HepG2 (cell line): ENCODE measurements around the gene NME7. TPM values are rescaled to one million over a fixed set of nuclear protein-coding genes. Genes with fewer than 3 reads are reported as not detected.

Experiments
- CBX5 ChIP-seq: sonication (generic); formaldehyde crosslinking; IDR thresholded peaks from 2 replicates; pipeline ENCODE4 v1.4.0; 2020; ENCODE audit warnings: missing genetic modification reagents, borderline replicate concordance
- CENPBD1 ChIP-seq: sonication (generic); formaldehyde crosslinking; IDR thresholded peaks from 2 replicates; pipeline ENCODE4 v1.8.0; 2022; ENCODE audit warnings: missing genetic modification reagents, low read depth, mild to moderate bottlenecking, borderline replicate concordance
- FLYWCH1 ChIP-seq: sonication (generic); formaldehyde crosslinking; IDR thresholded peaks from 2 replicates; pipeline ENCODE4 v1.8.1; 2023; ENCODE audit warnings: mild to moderate bottlenecking, missing genetic modification reagents
- FOXP4 ChIP-seq: sonication (generic); formaldehyde crosslinking; IDR thresholded peaks from 2 replicates; pipeline ENCODE4 v1.4.0; 2020; ENCODE audit warnings: missing genetic modification reagents
- HOXA5 ChIP-seq: sonication (generic); formaldehyde crosslinking; IDR thresholded peaks from 2 replicates; pipeline ENCODE4 v1.4.0; 2020; ENCODE audit warnings: missing genetic modification reagents
- ISX ChIP-seq: sonication (generic); formaldehyde crosslinking; conservative IDR thresholded peaks from 2 replicates; pipeline ENCODE4 v1.5.0; 2020; ENCODE audit warnings: missing genetic modification reagents
- ONECUT2 ChIP-seq: sonication (generic); formaldehyde crosslinking; IDR thresholded peaks from 2 replicates; pipeline ENCODE4 v1.4.0; 2020; ENCODE audit warnings: missing genetic modification reagents
- PHF21A ChIP-seq: sonication (generic); formaldehyde crosslinking; IDR thresholded peaks from 2 replicates; pipeline ENCODE4 v1.5.0; 2020; ENCODE audit warnings: mild to moderate bottlenecking, missing genetic modification reagents
- POLR2AphosphoS2 ChIP-seq: IDR thresholded peaks from 2 replicates; pipeline ENCODE4 v1.6.1; 2011; ENCODE audit warnings: low read depth, low read length, improper control_type of control experiment
- SMAD3 ChIP-seq: sonication (generic); formaldehyde crosslinking; IDR thresholded peaks from 2 replicates; pipeline ENCODE4 v1.4.0; 2020; ENCODE audit warnings: missing genetic modification reagents
- SNAPC4 ChIP-seq: sonication (generic); formaldehyde crosslinking; IDR thresholded peaks from 2 replicates; pipeline ENCODE4 v1.4.0; 2020; ENCODE audit warnings: mild to moderate bottlenecking, missing genetic modification reagents
- SOX5 ChIP-seq: IDR thresholded peaks from 2 replicates; pipeline ENCODE4 v1.6.1; 2016; ENCODE audit warnings: borderline replicate concordance
- SRY ChIP-seq: sonication (generic); formaldehyde crosslinking; IDR thresholded peaks from 2 replicates; pipeline ENCODE4 v1.8.0; 2022; ENCODE audit warnings: mild to moderate bottlenecking, missing genetic modification reagents
- TSC22D2 ChIP-seq: sonication (generic); formaldehyde crosslinking; IDR thresholded peaks from 2 replicates; pipeline ENCODE4 v1.5.1; 2020; ENCODE audit warnings: missing genetic modification reagents, mild to moderate bottlenecking, borderline replicate concordance
- YEATS4 ChIP-seq: sonication (generic); formaldehyde crosslinking; IDR thresholded peaks from 2 replicates; pipeline ENCODE4 v1.4.0; 2020; ENCODE audit warnings: missing genetic modification reagents, borderline replicate concordance
- ZBTB25 ChIP-seq: IDR thresholded peaks from 2 replicates; pipeline ENCODE4 v1.6.1; 2018; ENCODE audit warnings: missing genetic modification reagents
- ZBTB3 ChIP-seq: sonication (generic); formaldehyde crosslinking; IDR thresholded peaks from 2 replicates; pipeline ENCODE4 v1.4.0; 2020; ENCODE audit warnings: low read depth, mild to moderate bottlenecking, moderate library complexity, missing genetic modification reagents, borderline replicate concordance
- ZBTB8A ChIP-seq: sonication (generic); formaldehyde crosslinking; IDR thresholded peaks from 2 replicates; pipeline ENCODE4 v1.4.0; 2020; ENCODE audit warnings: mild to moderate bottlenecking, low read depth, missing genetic modification reagents, borderline replicate concordance
- ZFY ChIP-seq: sonication (generic); formaldehyde crosslinking; IDR thresholded peaks from 2 replicates; pipeline ENCODE4 v1.4.0; 2020; ENCODE audit warnings: missing genetic modification reagents
- ZNF329 ChIP-seq: sonication (generic); formaldehyde crosslinking; IDR thresholded peaks from 2 replicates; pipeline ENCODE4 v1.9.0; 2021; ENCODE audit warnings: low read depth, mild to moderate bottlenecking, missing genetic modification reagents
- ZNF567 ChIP-seq: sonication (generic); formaldehyde crosslinking; IDR thresholded peaks from 2 replicates; pipeline ENCODE4 v1.8.1; 2023; ENCODE audit warnings: mild to moderate bottlenecking, missing genetic modification reagents, borderline replicate concordance
- ZNF598 ChIP-seq: sonication (generic); formaldehyde crosslinking; IDR thresholded peaks from 2 replicates; pipeline ENCODE4 v1.5.1; 2020; ENCODE audit warnings: mild to moderate bottlenecking, missing genetic modification reagents, borderline replicate concordance
- polyA plus RNA-seq, 8 experiments: library from polyadenylated mRNA; depleted of rRNA in 3 of 8; stranded (reverse) in 7 of 8; unstranded in 1 of 8; fragments of >200 nt; fragmentation: Illumina TruSeq in 4 of 8; extraction: Trizol in 4 of 8; gene quantifications; 2 replicates each; pipeline versions ENCODE4 v1.2.1 to v1.2.3, GENCODE V29; 2011 to 2016; ENCODE audit warnings: low read depth in 4 of 8, missing spikeins in 1 of 8, mixed read lengths in 1 of 8; ENCODE audit not compliant: insufficient read depth in 1 of 8
- total RNA-seq, 5 experiments: library from RNA; depleted of rRNA; stranded (reverse); fragments of >200 nt; fragmentation: Illumina TruSeq; extraction: Trizol; gene quantifications; 2 replicates each; pipeline ENCODE4 v1.2.3, GENCODE V29; 2016; ENCODE audit warnings: low read depth in 1 of 5

The NME7 gene
- total and polyA plus RNA-seq, 2 of the 13 experiments (the other 11 are each of a cell fraction or from before 2014, with no cell fraction given) = 9.4 to 22.5 TPM

GRCh38 chr1:169144941-169145626, 222.5 kb downstream of the NME7 start (continued):
- TF ChIP-seq SNAPC4 (CRISPR knock-in tag) (no peak), CENPBD1 (CRISPR knock-in tag) (no peak), ZBTB8A (CRISPR knock-in tag) (no peak), TSC22D2 (no peak), HOXA5 (CRISPR knock-in tag) (0 out of 2 replicates have a peak, but pooled peaks have one; percentile 44), ISX (no peak), FLYWCH1 (no peak), SOX5 (peak; percentile 55; the same call in 1 of the 2 replicates), PHF21A (CRISPR knock-in tag) (0 out of 2 replicates have a peak, but pooled peaks have one; percentile 2), ZFY (CRISPR knock-in tag) (no peak), CBX5 (CRISPR knock-in tag) (no peak), ZBTB3 (CRISPR knock-in tag) (no peak), YEATS4 (CRISPR knock-in tag) (no peak), ZBTB25 (no peak), SMAD3 (CRISPR knock-in tag) (no peak), SRY (CRISPR knock-in tag) (no peak), ONECUT2 (no peak), POLR2AphosphoS2 (no peak), ZNF329 (CRISPR knock-in tag) (no peak), ZNF567 (CRISPR knock-in tag) (no peak), ZNF598 (CRISPR knock-in tag) (no peak), FOXP4 (CRISPR knock-in tag) (peak; percentile 48)
